Suprapubic skin (tissue), 4 donors: ENCODE data around the gene LEFTY1. TPM values are rescaled to one million over a fixed set of nuclear protein-coding genes. Genes with fewer than 3 reads are reported as not detected.

Experiments
- DNase-seq, 2 donors: peaks; one replicate each; pipeline ENCODE4 v3.0.0-alpha.2; 2019; ENCODE audit warnings: low spot score in 2 of 2
- H3K27ac ChIP-seq: fragments of 200-600 bp; sonication (generic); one replicate; pipeline ENCODE4 v1.5.1; 2019
- H3K27me3 ChIP-seq: fragments of 200-600 bp; sonication (generic); one replicate; pipeline ENCODE4 v1.5.1; 2019
- H3K36me3 ChIP-seq: fragments of 200-600 bp; sonication (generic); one replicate; pipeline ENCODE4 v1.5.1; 2019
- H3K4me1 ChIP-seq: fragments of 200-600 bp; sonication (generic); one replicate; pipeline ENCODE4 v1.5.1; 2019
- H3K4me3 ChIP-seq: fragments of 200-600 bp; sonication (generic); one replicate; pipeline ENCODE4 v1.5.1; 2019; ENCODE audit warnings: mild to moderate bottlenecking
- H3K9me3 ChIP-seq: fragments of 200-600 bp; sonication (generic); one replicate; pipeline ENCODE4 v1.5.1; 2019
- CTCF ChIP-seq, 2 donors: fragments of 200-600 bp in 1 of 2; fragments of 450-650 bp in 1 of 2; sonication (generic) in 1 of 2; IDR thresholded peaks; one replicate each; pipeline ENCODE4 v1.5.1; 2016 to 2019; ENCODE audit warnings: antibody characterized with exemption in 2 of 2, mild to moderate bottlenecking in 1 of 2, moderate library complexity in 1 of 2
- EP300 ChIP-seq: sonication (generic); formaldehyde crosslinking; IDR thresholded peaks from one replicate; pipeline ENCODE4 v1.6.1; 2017; ENCODE audit warnings: antibody characterized with exemption
- POLR2A ChIP-seq, 2 donors: fragments of 450-650 bp; IDR thresholded peaks; one replicate each; pipeline ENCODE4 v1.6.1; 2017; ENCODE audit warnings: antibody characterized with exemption in 2 of 2, mild to moderate bottlenecking in 2 of 2, moderate library complexity in 2 of 2
- POLR2AphosphoS5 ChIP-seq, 3 donors: sonication (generic); formaldehyde crosslinking; IDR thresholded peaks; one replicate each; pipeline ENCODE4 v1.6.1; 2017; ENCODE audit warnings: antibody characterized with exemption in 3 of 3
- WGBS: methylation state at CpG from one replicate; pipeline ENCODE4 v1.1.5; 2018; 5-methylcytosine and 5-hydroxymethylcytosine counted together
- total RNA-seq, 4 donors: library from RNA; depleted of rRNA; stranded (reverse); fragments of >200 nt; gene quantifications; one replicate each; pipeline ENCODE4 v1.1.0, GENCODE V29; 2016

The LEFTY1 gene
- total RNA-seq, 4 donors from 2014 or later, result not detected

- H3K9me3 ChIP-seq, result no peaks in the 10 kb centered on the region
- H3K27ac ChIP-seq, result no peak overlapping the region
- peaks cover 89% of the 10 kb centered on the region for H3K36me3 ChIP-seq
- H3K4me3 ChIP-seq, result no peak overlapping the region
- 83% methylated on average over 3 of the region's 3 CpGs for WGBS
- peaks cover 14% of the 10 kb centered on the region for H3K4me1 ChIP-seq
- TF ChIP-seq POLR2AphosphoS5 (IDR thresholded peaks at IDR 0.05) (no peak), CTCF (IDR thresholded peaks at IDR 0.05) (no peak), EP300 (no peak), POLR2A (IDR thresholded peaks at IDR 0.05) (no peak)
- no peaks in the 10 kb centered on the region for H3K27me3 ChIP-seq
- DNase-seq, result no peak
Measured at GRCh38 chr1:225872075-225872430, 16.9 kb downstream of the LEFTY1 start.

DNA sequence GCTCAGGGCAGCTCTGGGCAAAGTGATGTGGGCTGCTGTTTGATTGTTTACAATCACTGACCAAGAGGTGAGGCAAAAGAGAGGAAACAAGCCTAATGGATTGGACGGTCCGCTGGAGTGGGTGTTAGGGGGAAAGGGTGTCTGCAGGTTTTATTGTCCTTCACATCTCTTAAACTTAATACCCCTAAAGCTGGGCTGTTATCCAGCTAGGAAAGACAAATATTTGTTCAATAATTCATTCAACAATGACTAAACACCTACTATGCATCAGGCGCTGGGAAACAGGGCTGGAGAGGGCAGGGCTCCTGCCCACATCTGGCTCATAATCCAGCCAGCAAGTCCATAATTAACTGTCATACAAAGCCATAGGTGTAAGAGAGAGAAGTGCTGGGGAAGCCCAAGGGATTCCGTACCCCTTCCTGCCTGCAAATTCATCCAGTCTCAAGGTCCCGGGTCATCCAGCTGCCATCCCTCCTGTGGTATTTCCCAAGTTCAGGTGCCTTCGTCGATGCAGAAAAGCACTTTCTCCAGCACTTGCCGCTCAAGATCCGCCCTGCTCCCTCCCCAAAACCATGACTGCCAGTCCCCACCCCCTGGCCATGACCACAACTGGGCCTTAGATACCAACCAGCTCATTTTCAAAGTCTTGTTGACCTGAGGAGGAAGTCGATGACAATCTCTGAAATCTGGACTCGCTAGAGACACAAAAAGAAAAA lies 17.4 kb downstream of the LEFTY1 start:
- Histone ChIP-seq H3K27me3 (no peaks in the 10 kb centered on the region), H3K4me3 (no peak overlapping the region), H3K4me1 (peaks cover 13% of the 10 kb centered on the region), H3K9me3 (no peaks in the 10 kb centered on the region), H3K27ac (no peak overlapping the region), H3K36me3 (peaks cover 89% of the 10 kb centered on the region)
- no peak for DNase-seq
- 75% methylated on average over 11 of the region's 11 CpGs for WGBS
- TF ChIP-seq POLR2AphosphoS5 (IDR thresholded peaks at IDR 0.05) (no peak), POLR2A (IDR thresholded peaks at IDR 0.05) (no peak), EP300 (no peak), CTCF (IDR thresholded peaks at IDR 0.05) (no peak)

GRCh38 chr1:225870911-225871310 lies 18.0 kb downstream of the LEFTY1 start:
- Histone ChIP-seq H3K9me3 (no peaks in the 10 kb centered on the region), H3K36me3 (peaks cover 90% of the 10 kb centered on the region), H3K27me3 (no peaks in the 10 kb centered on the region), H3K4me3 (no peak overlapping the region), H3K27ac (no peak overlapping the region), H3K4me1 (peaks cover 13% of the 10 kb centered on the region)
- TF ChIP-seq POLR2AphosphoS5 (IDR thresholded peaks at IDR 0.05), result no peak
- TF ChIP-seq CTCF (IDR thresholded peaks at IDR 0.05), result no peak
- no peak for TF ChIP-seq EP300
- no peak for TF ChIP-seq POLR2A (IDR thresholded peaks at IDR 0.05)
- DNase-seq, result no peak
- 65% methylated on average over 3 of the region's 3 CpGs for WGBS

- DNase-seq, result no peak
- Histone ChIP-seq H3K36me3 (peaks cover 94% of the 10 kb centered on the region), H3K27me3 (no peaks in the 10 kb centered on the region), H3K4me3 (no peak overlapping the region), H3K9me3 (no peaks in the 10 kb centered on the region), H3K4me1 (no peaks in the 10 kb centered on the region), H3K27ac (no peak overlapping the region)
- no peak for TF ChIP-seq CTCF (IDR thresholded peaks at IDR 0.05)
- TF ChIP-seq EP300, result no peak
- TF ChIP-seq POLR2AphosphoS5 (IDR thresholded peaks at IDR 0.05), result no peak
- no peak for TF ChIP-seq POLR2A (IDR thresholded peaks at IDR 0.05)
- 89% methylated on average over 6 of the region's 8 CpGs for WGBS
Measured at GRCh38 chr1:225868631-225869330, 20.2 kb downstream of the LEFTY1 start.

DNA sequence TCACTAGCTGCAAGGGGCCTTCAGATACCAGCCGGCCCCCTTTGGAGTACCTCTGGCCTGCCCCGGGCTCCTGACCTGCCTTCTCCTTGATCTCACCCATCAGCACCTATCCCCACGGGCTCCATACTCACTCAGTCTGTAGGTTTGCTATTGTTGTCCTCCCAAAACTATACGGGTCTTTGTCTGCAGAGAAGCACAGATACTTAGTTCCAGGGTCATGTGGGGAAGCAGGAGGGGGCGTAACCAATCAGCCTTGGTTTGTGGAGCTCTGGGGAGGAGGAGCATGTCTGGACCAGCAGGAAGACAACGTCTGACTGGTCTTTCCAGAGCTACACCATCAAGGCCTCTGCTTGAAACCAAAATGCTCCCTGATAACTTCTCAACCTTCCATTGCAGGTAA lies 22.0 kb downstream of the LEFTY1 start:
- Histone ChIP-seq H3K36me3 (peaks cover 99% of the 10 kb centered on the region), H3K27ac (no peak overlapping the region), H3K27me3 (no peaks in the 10 kb centered on the region), H3K4me3 (no peak overlapping the region), H3K4me1 (no peaks in the 10 kb centered on the region), H3K9me3 (no peaks in the 10 kb centered on the region)
- TF ChIP-seq EP300, result no peak
- no peak for TF ChIP-seq POLR2A (IDR thresholded peaks at IDR 0.05)
- no peak for TF ChIP-seq CTCF (IDR thresholded peaks at IDR 0.05)
- TF ChIP-seq POLR2AphosphoS5 (IDR thresholded peaks at IDR 0.05), result no peak
- 65% methylated on average over 6 of the region's 6 CpGs for WGBS
- DNase-seq, result no peak
